CD4-positive, alpha-beta T cell (primary cell): ENCODE measurements around the gene SLC16A11. TPM values are rescaled to one million over a fixed set of nuclear protein-coding genes. Genes with fewer than 3 reads are reported as not detected.

Experiments
- ATAC-seq: fragments of 200-7000 bp; cut with Tn5 transposase; one replicate; pipeline ENCODE4 v1.10.0; 2022; ENCODE audit warnings: mild to moderate bottlenecking; ENCODE audit not compliant: poor library complexity
- CTCF ChIA-PET: fragments of 350-600 bp; sonication (Branson Sonifier 250); formaldehyde crosslinking; loops from one replicate; lab custom pipeline; 2021; ENCODE audit warnings: antibody characterized with exemption, inconsistent platforms; lab: Charles Lee
- POLR2A ChIA-PET: fragments of 350-600 bp; sonication (Branson Sonifier 250); formaldehyde crosslinking; loops from one replicate; lab custom pipeline; 2021; ENCODE audit warnings: antibody characterized with exemption, inconsistent platforms; lab: Charles Lee
- DNase-seq, 14 experiments: peaks; one replicate each; pipeline ENCODE4 v3.0.0-alpha.2; 2013 to 2020; ENCODE audit warnings: mixed read lengths in 2 of 14
- H3K27ac ChIP-seq, 2 donors: one replicate each; pipeline versions ENCODE4 v1.5.1 to v1.7.0; 2013; ENCODE audit warnings: low read length in 2 of 2, low read depth in 1 of 2, mild to moderate bottlenecking in 1 of 2
- H3K27me3 ChIP-seq, 2 experiments: 1 replicate in 1 of 2; 2 replicates in 1 of 2; pipeline versions ENCODE4 v1.6.1 to v1.7.0; 2013; ENCODE audit warnings: low read length in 2 of 2, control low read depth in 1 of 2, mild to moderate bottlenecking in 1 of 2, moderate library complexity in 1 of 2; ENCODE audit not compliant: insufficient read depth in 2 of 2, control insufficient read depth in 1 of 2
- H3K36me3 ChIP-seq: one replicate; pipeline ENCODE4 v1.6.1; 2013; ENCODE audit warnings: low read length, control low read depth; ENCODE audit not compliant: insufficient read depth
- H3K4me1 ChIP-seq: one replicate; pipeline ENCODE4 v1.6.1; 2013; ENCODE audit warnings: low read length, control low read depth; ENCODE audit not compliant: insufficient read depth
- H3K4me3 ChIP-seq: one replicate; pipeline ENCODE4 v1.5.1; 2013; ENCODE audit warnings: mild to moderate bottlenecking, low read length, moderate library complexity
- H3K9me3 ChIP-seq, 2 experiments: 1 replicate in 1 of 2; 2 replicates in 1 of 2; pipeline versions ENCODE4 v1.6.1 to v1.7.0; 2013; ENCODE audit warnings: low read length in 2 of 2, mild to moderate bottlenecking in 2 of 2, control low read depth in 1 of 2, moderate library complexity in 1 of 2; ENCODE audit not compliant: control insufficient read depth in 1 of 2, insufficient read depth in 1 of 2
- H3K27ac Mint-ChIP-seq: one replicate; pipeline ENCODE4 v1.8.0; 2020; ENCODE audit warnings: mixed read lengths
- H3K27me3 Mint-ChIP-seq: one replicate; pipeline ENCODE4 v1.8.0; 2021; ENCODE audit warnings: mixed read lengths
- H3K36me3 Mint-ChIP-seq: one replicate; pipeline ENCODE4 v1.8.0; 2021; ENCODE audit warnings: low read depth, mixed read lengths
- H3K4me1 Mint-ChIP-seq: one replicate; pipeline ENCODE4 v1.8.0; 2021; ENCODE audit warnings: low read depth, mixed read lengths
- H3K4me3 Mint-ChIP-seq: one replicate; pipeline ENCODE4 v1.8.0; 2020; ENCODE audit warnings: mild to moderate bottlenecking, mixed read lengths
- H3K9me3 Mint-ChIP-seq: one replicate; pipeline ENCODE4 v1.8.0; 2020; ENCODE audit warnings: mixed read lengths
- intact Hi-C, 2 experiments: fragments of 100-400 bp; cut with DNase I in 1 of 2; cut with micrococcal nuclease in 1 of 2; formaldehyde crosslinking; loops; one replicate each; pipeline versions ENCODE4 v1.15.1 to v1.9.0; 2023 to 2025; cut with DNase I, micrococcal nuclease
- total RNA-seq, 174 experiments: library from RNA in 2 of 174; stranded (reverse) in 2 of 174; gene quantifications; one replicate each; pipeline ENCODE4 v1.2.3 and lab custom pipeline; 2021 to 2026
- TF ChIP-seq, protein P1 (sequence below): fragments of 200-600 bp; IDR thresholded peaks from one replicate; pipeline ENCODE4 v1.8.0; 2022; ENCODE audit warnings: antibody characterized with exemption, mild to moderate bottlenecking

The SLC16A11 gene
- total RNA-seq, 2 experiments from 2014 or later: 1.1 to 1.4 TPM

DNA sequence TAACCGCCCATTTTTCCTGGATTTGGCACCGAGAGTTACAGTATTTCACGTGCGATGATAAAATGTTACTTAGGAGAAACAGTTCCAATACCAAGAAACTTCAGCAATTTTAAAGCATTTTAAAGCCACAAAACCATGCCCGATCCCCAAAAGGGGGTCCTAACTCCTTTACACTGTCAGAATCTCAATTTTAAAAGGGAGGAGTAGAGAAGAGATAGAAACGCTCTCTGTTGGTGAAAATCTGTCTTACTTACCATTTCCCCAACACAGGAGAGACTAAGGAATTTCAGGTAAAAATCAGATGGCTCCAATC, 32.0 kb downstream of the SLC16A11 start:
- ATAC-seq (no peak), DNase-seq (no peak)
- Histone ChIP-seq H3K4me1 (peaks cover 62% of the 10 kb centered on the region), H3K27ac (peak overlapping the region; percentile 98 to 99), H3K9me3 (no peaks in the 10 kb centered on the region), H3K4me3 (peak overlapping the region; percentile 99), H3K36me3 (peaks cover 30% of the 10 kb centered on the region), H3K27me3 (no peaks in the 10 kb centered on the region)
- no peaks in the 10 kb centered on the region for H3K9me3 Mint-ChIP-seq
- POLR2A ChIA-PET: interaction anchor here (0.6 to 1.9 kb wide), 8 partner anchors 8 to 1427 kb away, joined by 3 to 27 read pairs (median 6); partner anchors contain the start of genes MPDU1, NLRP1, SLC16A13 and TP53
- intact Hi-C loops: loop anchor here (5.0 to 10.0 kb wide), 5 partner anchors 257 to 1517 kb away; partner anchors contain the start of genes C17orf100 (in 2 of the 2), MED31 (in 2 of the 2), NDEL1 (in 1 of the 2) and RPL26 (in 1 of the 2)
- H3K27ac Mint-ChIP-seq: peak overlapping the region; percentile 98
- H3K27me3 Mint-ChIP-seq: no peaks in the 10 kb centered on the region
- TF ChIP-seq, protein P1, sequence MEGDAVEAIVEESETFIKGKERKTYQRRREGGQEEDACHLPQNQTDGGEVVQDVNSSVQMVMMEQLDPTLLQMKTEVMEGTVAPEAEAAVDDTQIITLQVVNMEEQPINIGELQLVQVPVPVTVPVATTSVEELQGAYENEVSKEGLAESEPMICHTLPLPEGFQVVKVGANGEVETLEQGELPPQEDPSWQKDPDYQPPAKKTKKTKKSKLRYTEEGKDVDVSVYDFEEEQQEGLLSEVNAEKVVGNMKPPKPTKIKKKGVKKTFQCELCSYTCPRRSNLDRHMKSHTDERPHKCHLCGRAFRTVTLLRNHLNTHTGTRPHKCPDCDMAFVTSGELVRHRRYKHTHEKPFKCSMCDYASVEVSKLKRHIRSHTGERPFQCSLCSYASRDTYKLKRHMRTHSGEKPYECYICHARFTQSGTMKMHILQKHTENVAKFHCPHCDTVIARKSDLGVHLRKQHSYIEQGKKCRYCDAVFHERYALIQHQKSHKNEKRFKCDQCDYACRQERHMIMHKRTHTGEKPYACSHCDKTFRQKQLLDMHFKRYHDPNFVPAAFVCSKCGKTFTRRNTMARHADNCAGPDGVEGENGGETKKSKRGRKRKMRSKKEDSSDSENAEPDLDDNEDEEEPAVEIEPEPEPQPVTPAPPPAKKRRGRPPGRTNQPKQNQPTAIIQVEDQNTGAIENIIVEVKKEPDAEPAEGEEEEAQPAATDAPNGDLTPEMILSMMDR: no peak
- H3K4me1 Mint-ChIP-seq: peaks cover 67% of the 10 kb centered on the region
- CTCF ChIA-PET: interaction anchor here (0.6 to 1.6 kb wide), 3 partner anchors 10 to 101 kb away, joined by 3 to 8 read pairs (median 4); no protein-coding TSS in a partner anchor
- H3K36me3 Mint-ChIP-seq: peaks cover 48% of the 10 kb centered on the region
- H3K4me3 Mint-ChIP-seq: peak overlapping the region; percentile 99

DNA sequence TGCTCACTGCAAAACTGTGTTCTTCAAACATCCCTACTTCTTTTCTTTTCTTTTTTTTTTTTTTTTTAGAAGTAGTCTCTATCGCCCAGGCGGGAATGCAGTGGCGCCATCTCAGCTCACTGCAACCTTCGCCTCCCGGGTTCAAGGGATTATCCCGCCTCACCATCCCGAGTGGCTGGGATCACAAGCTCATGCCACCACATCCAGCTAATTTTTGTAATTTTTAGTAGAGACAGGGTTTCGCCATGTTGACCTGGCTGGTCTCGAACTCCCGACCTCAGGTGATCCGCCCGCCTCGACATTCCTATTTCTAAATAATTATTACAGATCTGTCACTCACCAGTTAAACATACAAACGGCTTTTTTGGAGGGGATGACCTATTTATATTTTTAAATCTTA, 32.5 kb downstream of the SLC16A11 start:
- intact Hi-C loops: loop anchor here (5.0 to 10.0 kb wide), 5 partner anchors 257 to 1517 kb away; partner anchors contain the start of genes C17orf100 (in 2 of the 2), MED31 (in 2 of the 2), NDEL1 (in 1 of the 2) and RPL26 (in 1 of the 2)
- no peaks in the 10 kb centered on the region for H3K27me3 Mint-ChIP-seq

DNA sequence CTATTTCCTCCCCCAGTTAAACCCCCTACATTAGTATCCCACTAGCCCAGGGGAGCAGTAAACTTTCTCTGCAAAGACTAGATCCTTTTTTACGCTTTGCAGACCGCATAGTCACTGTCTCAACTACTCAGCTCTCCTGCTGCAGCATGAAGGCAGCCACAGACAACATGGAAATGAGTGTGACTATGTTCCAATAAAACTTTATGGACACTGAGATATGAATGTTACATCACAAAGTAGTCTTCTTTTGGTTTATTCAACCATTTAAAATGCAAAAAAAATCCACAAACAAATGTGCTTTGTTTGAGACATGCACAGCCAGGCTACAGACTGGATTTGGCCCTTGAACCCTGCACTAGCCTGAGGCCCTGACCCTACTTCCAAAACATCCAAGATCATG, 33.4 kb downstream of the SLC16A11 start:
- DNase-seq: no peak
- no peaks in the 10 kb centered on the region for H3K27me3 Mint-ChIP-seq
- no peaks in the 10 kb centered on the region for H3K9me3 ChIP-seq
- H3K9me3 Mint-ChIP-seq: no peaks in the 10 kb centered on the region
- no peak overlapping the region for H3K27ac ChIP-seq
- TF ChIP-seq, protein P1: no peak
- ChIA-PET POLR2A (no interaction called here), CTCF (interaction anchor here (1.1 kb wide), 1 partner anchor 99 kb away, joined by 3 read pairs; no protein-coding TSS in a partner anchor)
- intact Hi-C loops: loop anchor here (5.0 to 10.0 kb wide), 5 partner anchors 256 to 1516 kb away; partner anchors contain the start of genes C17orf100 (in 2 of the 2), MED31 (in 2 of the 2), NDEL1 (in 1 of the 2) and RPL26 (in 1 of the 2)
- peaks cover 34% of the 10 kb centered on the region for H3K36me3 ChIP-seq
- H3K4me1 Mint-ChIP-seq: peaks cover 60% of the 10 kb centered on the region
- ATAC-seq: no peak
- peaks cover 48% of the 10 kb centered on the region for H3K4me1 ChIP-seq
- no peaks in the 10 kb centered on the region for H3K27me3 ChIP-seq
- H3K4me3 ChIP-seq: no peak overlapping the region
- peaks cover 51% of the 10 kb centered on the region for H3K36me3 Mint-ChIP-seq
- peak overlapping the region; percentile 99 for H3K4me3 Mint-ChIP-seq
- H3K27ac Mint-ChIP-seq: peak overlapping the region; percentile 98

More for the DNA sequence above, 32.5 kb downstream of the SLC16A11 start:
- ChIA-PET POLR2A (interaction anchor here (1.9 kb wide), 2 partner anchors 10 to 24 kb away, joined by 9 to 27 read pairs; partner anchors contain the start of gene SLC16A13), CTCF (no interaction called here)
- ATAC-seq: no peak
- TF ChIP-seq, protein P1: no peak
- no peaks in the 10 kb centered on the region for H3K9me3 ChIP-seq
- peak overlapping the region; percentile 98 to 99 for H3K27ac ChIP-seq
- peak overlapping the region; percentile 99 for H3K4me3 Mint-ChIP-seq
- peak overlapping the region; percentile 98 for H3K27ac Mint-ChIP-seq
- H3K36me3 ChIP-seq: peaks cover 28% of the 10 kb centered on the region
- DNase-seq: no peak
- peaks cover 69% of the 10 kb centered on the region for H3K4me1 Mint-ChIP-seq
- H3K36me3 Mint-ChIP-seq: peaks cover 50% of the 10 kb centered on the region
- H3K4me1 ChIP-seq: peaks cover 57% of the 10 kb centered on the region
- no peaks in the 10 kb centered on the region for H3K27me3 ChIP-seq
- no peaks in the 10 kb centered on the region for H3K9me3 Mint-ChIP-seq
- H3K4me3 ChIP-seq: peak overlapping the region; percentile 99
